GM20431 (cell line): Measurements from ENCODE around the gene NPIPB2.
"Not testable (repeated sequence)": the region's sequence is repeated elsewhere in the genome, so short reads cannot be mapped to it uniquely, and the experiment has no call there.

Experiments
- in situ Hi-C: fragments of 300-500 bp; cut with MseI, MboI; formaldehyde crosslinking; loops from one replicate; pipeline ENCODE4 v1.15.0; 2020; ENCODE audit warnings: low sequenced_read_pairs; ENCODE audit not compliant: unreplicated experiment

The NPIPB2 gene

DNA sequence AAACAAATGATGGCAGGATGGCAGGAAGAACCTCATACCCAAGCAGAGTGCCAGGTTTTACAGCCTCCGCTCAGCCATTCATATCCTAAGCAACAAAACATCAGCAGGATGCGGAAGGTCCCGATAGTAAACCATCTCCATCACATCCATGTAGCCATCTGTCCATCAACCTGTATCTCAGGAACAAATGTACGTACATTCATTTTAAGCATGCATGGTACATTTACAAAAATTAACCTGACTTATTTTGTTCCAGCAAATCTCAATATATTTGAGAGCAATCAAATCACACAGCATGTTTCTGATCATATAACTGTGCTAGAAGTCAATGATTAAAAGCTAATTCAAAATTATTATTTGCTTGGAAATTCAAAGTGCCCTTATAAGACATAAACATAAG lies at the start of gene NPIPB2:
Gene NPIPB2 (minus strand): TSS at position 101 of the 400 bp plus-strand sequence. CDS start 0 bp downstream, at position 101.
- in situ Hi-C loops = not testable (repeated sequence)

DNA sequence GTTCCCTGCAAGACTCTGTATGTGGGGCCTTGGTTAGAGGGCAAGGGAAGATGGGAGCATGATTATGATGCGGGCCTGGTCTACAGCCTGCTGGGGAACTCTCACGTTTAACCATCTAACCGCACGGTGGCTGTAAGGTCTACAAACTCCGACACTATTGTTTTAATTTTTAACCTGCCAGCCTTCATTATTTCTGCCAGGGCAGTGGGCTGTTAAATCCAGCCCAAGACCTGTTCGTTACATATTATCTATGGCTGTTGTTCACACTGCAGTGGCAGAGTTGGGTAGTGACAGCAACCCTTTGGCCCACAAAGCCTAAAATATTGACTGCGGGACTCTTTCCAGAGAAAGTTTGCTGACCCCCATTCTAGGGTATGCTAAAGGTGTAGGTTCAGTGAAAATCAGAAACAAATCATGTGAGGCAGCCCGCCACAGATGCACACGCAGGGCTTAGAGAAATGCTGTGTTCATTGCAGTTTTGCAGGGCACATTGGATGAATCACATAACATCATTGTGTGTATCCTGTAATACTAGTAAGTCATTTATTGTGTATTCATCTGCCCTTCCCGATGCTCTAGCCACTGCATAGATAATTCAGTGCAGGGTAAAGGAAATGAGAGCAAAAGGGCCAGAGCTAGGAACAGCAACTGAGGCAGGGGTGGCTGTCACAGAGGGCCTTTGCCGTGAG lies 49.0 kb upstream of the NPIPB2 start:
- in situ Hi-C loops = no loop called here

DNA sequence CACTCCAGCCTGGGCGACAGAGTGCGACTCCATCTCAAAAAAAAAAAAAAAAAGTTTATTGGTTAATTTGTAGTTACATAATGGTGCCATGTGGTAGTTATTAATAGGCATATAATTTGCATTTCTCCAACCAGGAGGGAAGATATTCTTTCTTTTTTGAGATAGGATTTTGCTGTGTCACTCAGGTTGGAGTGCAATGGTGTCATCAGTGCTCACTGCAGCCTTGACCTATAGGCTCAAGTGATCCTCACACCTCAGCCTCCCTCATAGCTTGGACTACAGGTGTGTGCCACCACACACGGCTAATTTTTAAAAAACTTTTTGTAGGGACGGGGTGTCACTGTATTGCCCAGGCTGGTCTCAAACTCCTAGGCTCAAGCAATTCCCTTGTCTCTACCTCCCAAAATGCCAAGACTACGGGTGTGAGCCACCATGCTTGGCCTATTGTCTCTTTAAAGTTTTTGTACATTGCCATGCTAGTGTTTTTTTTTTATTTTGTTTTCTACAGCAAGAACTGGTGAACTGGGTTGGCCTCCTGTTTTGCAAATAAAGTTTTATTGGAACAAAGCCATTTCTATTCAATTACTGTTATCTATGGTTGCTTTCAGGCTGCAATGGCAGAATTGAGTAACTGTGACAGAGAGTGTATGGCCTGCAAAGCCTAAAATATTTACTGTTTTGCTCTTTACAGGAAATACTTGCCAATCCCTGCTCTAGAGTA lies 46.6 kb upstream of the NPIPB2 start:
- in situ Hi-C loops = no loop called here

- in situ Hi-C loops = no loop called here
Measured at GRCh38 chr16:11986521-11987057, 44.7 kb upstream of the NPIPB2 start.

DNA sequence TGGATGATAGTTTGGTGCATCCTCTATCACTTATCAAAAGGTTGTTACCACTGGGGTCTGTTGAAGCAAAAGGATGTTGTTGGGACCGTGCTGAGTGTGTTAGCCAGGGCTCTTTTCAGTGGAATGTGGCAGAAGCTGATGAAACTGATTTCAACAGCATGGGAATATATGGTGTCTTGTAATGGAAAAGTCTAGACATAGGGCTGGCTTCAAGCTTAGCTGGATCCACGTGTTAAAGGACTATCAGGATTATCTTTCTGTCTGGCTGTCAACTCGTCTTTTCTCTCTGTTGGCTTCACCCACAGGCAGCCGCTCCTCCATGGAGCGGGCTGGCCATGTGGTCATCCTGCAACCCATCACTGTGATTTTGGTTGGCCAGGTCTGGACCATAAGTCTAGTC lies 43.4 kb upstream of the NPIPB2 start:
- in situ Hi-C loops = no loop called here

- in situ Hi-C loops = no loop called here
Measured at GRCh38 chr16:11980136-11980844, 38.4 kb upstream of the NPIPB2 start.

GRCh38 chr16:11979013-11979672 lies 37.3 kb upstream of the NPIPB2 start:
- in situ Hi-C loops = no loop called here

- in situ Hi-C loops = no loop called here
Measured at GRCh38 chr16:11978080-11978479, 36.2 kb upstream of the NPIPB2 start.

GRCh38 chr16:11977376-11978041 lies 35.7 kb upstream of the NPIPB2 start:
- in situ Hi-C loops = no loop called here

GRCh38 chr16:11976850-11977375 lies 35.1 kb upstream of the NPIPB2 start:
- in situ Hi-C loops = no loop called here

DNA sequence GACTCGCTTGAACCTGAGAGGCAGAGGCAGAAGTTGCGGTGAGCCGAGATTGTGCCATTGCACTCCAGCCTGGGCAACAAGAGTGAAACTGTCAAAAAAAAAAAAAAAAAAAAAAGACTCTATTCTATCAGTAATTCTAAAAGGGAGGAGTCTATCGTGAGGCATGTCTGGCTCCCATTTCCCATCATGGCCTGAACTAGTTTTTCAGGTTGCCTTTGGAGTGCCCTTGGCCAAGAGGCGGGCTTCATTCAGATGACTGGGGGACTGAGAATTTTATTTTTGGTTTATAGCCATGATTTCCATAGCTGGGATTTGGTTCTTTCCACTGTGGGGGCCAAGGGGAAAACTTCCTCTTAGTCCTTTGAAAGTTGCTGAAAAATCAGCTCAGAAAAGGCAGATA lies 31.2 kb upstream of the NPIPB2 start:
- in situ Hi-C loops = no loop called here

DNA sequence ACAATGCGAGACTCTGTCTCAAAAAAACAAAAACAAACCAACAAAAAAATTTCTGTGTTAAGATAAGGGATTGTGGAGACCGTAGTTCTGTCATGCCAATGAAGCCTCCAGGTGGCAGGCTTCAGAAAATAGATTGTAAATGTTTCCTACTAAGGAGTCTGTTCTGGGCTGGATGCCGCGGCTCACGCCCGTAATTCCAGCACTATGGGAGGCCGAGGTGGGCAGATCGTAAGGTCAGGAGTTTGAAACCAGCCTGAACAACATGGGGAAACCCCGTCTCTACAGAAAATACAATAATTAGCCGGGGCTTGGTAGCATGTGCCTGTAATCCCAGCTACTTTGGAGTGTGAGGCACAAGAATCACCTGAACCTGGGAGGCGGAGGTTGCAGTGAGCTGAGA lies 30.3 kb upstream of the NPIPB2 start:
- in situ Hi-C loops = no loop called here

GRCh38 chr16:11970292-11970691 lies 28.4 kb upstream of the NPIPB2 start:
- in situ Hi-C loops = not testable (repeated sequence)

- in situ Hi-C loops = no loop called here
Measured at GRCh38 chr16:11968577-11968976, 26.7 kb upstream of the NPIPB2 start.

DNA sequence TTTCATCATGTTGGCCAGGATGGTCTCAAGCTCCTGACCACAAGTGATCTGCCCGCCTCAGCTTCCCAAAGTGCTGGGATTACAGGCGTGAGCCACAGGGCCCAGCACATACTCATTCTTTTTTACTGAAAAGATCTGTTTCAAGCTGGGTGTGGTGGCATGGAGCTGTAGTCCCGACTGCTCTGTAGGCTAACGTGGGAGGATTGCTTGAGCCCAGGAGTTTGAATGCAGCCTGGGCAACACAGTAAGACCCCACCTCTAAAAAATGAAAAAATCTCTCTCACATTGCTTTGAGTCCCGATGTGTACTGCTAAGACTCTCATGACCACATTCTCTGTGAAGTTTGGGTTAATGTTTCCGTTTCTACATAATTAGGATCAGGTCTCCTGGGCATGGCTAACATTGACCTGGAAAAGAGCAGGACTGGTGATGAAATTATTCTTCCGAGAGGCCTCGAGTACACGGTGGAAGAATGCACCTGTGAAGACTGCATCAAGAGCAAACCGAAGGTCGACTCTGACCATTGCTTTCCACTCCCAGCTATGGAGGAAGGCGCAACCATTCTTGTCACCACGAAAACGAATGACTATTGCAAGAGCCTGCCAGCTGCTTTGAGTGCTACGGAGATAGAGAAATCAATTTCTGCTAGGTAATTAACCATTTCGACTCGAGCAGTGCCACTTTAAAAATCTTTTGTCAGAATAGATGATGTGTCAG lies 25.5 kb upstream of the NPIPB2 start:
- in situ Hi-C loops = no loop called here

GRCh38 chr16:11966173-11966572 lies 24.3 kb upstream of the NPIPB2 start:
- in situ Hi-C loops = no loop called here

GRCh38 chr16:11964761-11965551 lies 23.1 kb upstream of the NPIPB2 start, which contains the start of gene TNFRSF17:
Gene TNFRSF17, plus strand, starts transcription at chr16:11965210. Its CDS starts 115 bp downstream, at chr16:11965325.
- in situ Hi-C loops = no loop called here

DNA sequence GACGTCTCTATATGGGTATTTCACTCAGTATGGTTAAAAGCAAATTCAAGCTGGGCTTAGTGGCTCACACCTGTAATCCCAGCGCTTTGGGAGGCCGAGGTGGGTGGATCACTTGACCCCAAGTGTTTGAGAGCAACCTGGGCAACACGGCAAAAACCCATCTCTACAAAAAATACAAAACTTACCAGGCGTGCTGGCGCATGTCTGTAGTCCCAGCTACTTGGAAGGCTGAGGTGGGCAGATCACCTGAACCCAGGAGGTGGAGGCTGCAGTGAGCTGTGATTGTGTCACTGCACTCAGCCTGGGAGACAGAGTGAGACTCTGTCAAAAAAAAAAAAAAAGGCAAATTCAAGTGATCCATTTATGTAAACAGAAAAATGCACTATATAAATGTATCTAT lies 21.9 kb upstream of the NPIPB2 start:
- in situ Hi-C loops = no loop called here
